GM12878 (cell line): ENCODE results near the gene MSH6. TPM values are rescaled to one million over a fixed set of nuclear protein-coding genes. Genes with fewer than 3 reads are reported as not detected.

Source experiments
- ATAC-seq: fragments of 200-7000 bp; cut with Tn5 transposase; 3 replicates; pipeline ENCODE4 v1.9.1; 2020; ENCODE audit warnings: mild to moderate bottlenecking, moderate library complexity
- BruUV-seq: library from RNA; stranded (reverse); fragments of 400-500 nt; replicated peaks from 2 replicates; lab custom pipeline; 2021; lab: Mats Ljungman, UMichigan
- CTCF ChIA-PET: fragments of 300-600 bp; sonication (Branson Sonifier 250); formaldehyde crosslinking; extraction: SDS; loops from one replicate; lab custom pipeline; 2021; ENCODE audit warnings: inconsistent platforms; lab: Yijun Ruan, JAX
- POLR2A ChIA-PET: fragments of 350-600 bp; formaldehyde crosslinking; extraction: SDS; loops from one replicate; lab custom pipeline; 2021; ENCODE audit warnings: inconsistent platforms; lab: Charles Lee
- RAD21 ChIA-PET: fragments of 300-600 bp; sonication (Branson Sonifier 250); formaldehyde crosslinking; loops from one replicate; lab custom pipeline; 2023; ENCODE audit warnings: antibody characterized with exemption; ENCODE audit not compliant: unreplicated experiment; lab: Charles Lee
- SMC1A ChIA-PET: fragments of 300-600 bp; sonication (Branson Sonifier 250); formaldehyde crosslinking; loops from one replicate; lab custom pipeline; 2023; ENCODE audit not compliant: unreplicated experiment, uncharacterized antibody; lab: Charles Lee
- DNase-seq: peaks from one replicate; pipeline ENCODE4 v3.0.0-alpha.2; 2011; ENCODE audit warnings: low read depth, low spot score
- FAIRE-seq: peaks from 3 replicates; lab custom pipeline; 2011; peaks lifted over from hg19 to GRCh38; lab: Jason Lieb, UNC
- H2AFZ ChIP-seq: 2 replicates; pipeline ENCODE4 v1.6.0; 2011; ENCODE audit warnings: low read depth, low read length, control low read depth; ENCODE audit not compliant: control insufficient read depth
- H3K27ac ChIP-seq: 2 replicates; pipeline ENCODE4 v1.5.1; 2011; ENCODE audit warnings: control low read depth; ENCODE audit not compliant: control insufficient read depth, insufficient read depth
- H3K27me3 ChIP-seq, 2 experiments: replicated peaks in 1 of 2; 2 replicates each; pipeline versions ENCODE4 v1.6.0 to v1.6.1; 2011; ENCODE audit warnings: low read length in 1 of 2; ENCODE audit not compliant: control insufficient read depth in 2 of 2, insufficient read depth in 2 of 2
- H3K36me3 ChIP-seq, 2 experiments: 2 replicates each; pipeline ENCODE4 v1.5.1; 2011; ENCODE audit warnings: low read length in 1 of 2; ENCODE audit not compliant: control insufficient read depth in 2 of 2, insufficient read depth in 2 of 2
- H3K4me1 ChIP-seq: 2 replicates; pipeline ENCODE4 v1.6.1; 2011; ENCODE audit warnings: mild to moderate bottlenecking, low read length, moderate library complexity, mixed read lengths; ENCODE audit not compliant: control insufficient read depth, insufficient read depth
- H3K4me2 ChIP-seq: 2 replicates; pipeline ENCODE4 v1.6.0; 2011; ENCODE audit warnings: control low read depth; ENCODE audit not compliant: control insufficient read depth, insufficient read depth
- H3K4me3 ChIP-seq: fragments of 200-600 bp; sonication (generic); 2 replicates; pipeline ENCODE4 v1.5.1; 2016
- H3K79me2 ChIP-seq: 2 replicates; pipeline ENCODE4 v1.6.0; 2011; ENCODE audit warnings: low read length; ENCODE audit not compliant: control insufficient read depth, insufficient read depth
- H3K9ac ChIP-seq: 2 replicates; pipeline ENCODE4 v1.8.0; 2011; ENCODE audit warnings: low read length, control low read depth, mixed read lengths; ENCODE audit not compliant: control insufficient read depth, insufficient read depth
- H3K9me3 ChIP-seq: replicated peaks from 3 replicates; pipeline ENCODE4 v1.5.1; 2011; ENCODE audit warnings: mild to moderate bottlenecking, low read length; ENCODE audit not compliant: control insufficient read depth, insufficient read depth
- H4K20me1 ChIP-seq: 2 replicates; pipeline ENCODE4 v1.6.0; 2011; ENCODE audit not compliant: control insufficient read depth, insufficient read depth
- ATF2 ChIP-seq: IDR thresholded peaks from 2 replicates; pipeline ENCODE4 v1.6.1; 2012; ENCODE audit warnings: low read length, inconsistent platforms
- BHLHE40 ChIP-seq, 2 experiments: fragments of 450-650 bp in 1 of 2; IDR thresholded peaks; 2 replicates each; pipeline ENCODE4 v1.6.1; 2011 to 2017; ENCODE audit warnings: low read depth in 2 of 2, borderline replicate concordance in 1 of 2, improper control_type of control experiment in 1 of 2, low read length in 1 of 2, mild to moderate bottlenecking in 1 of 2
- CREM ChIP-seq: IDR thresholded peaks from 2 replicates; pipeline ENCODE4 v1.6.1; 2014; ENCODE audit warnings: antibody characterized with exemption, low read depth
- GABPA ChIP-seq: IDR thresholded peaks from 2 replicates; pipeline ENCODE4 v1.6.1; 2014; ENCODE audit warnings: antibody characterized with exemption, low read depth, mild to moderate bottlenecking, inconsistent platforms
- GATAD2B ChIP-seq: fragments of 450-650 bp; conservative IDR thresholded peaks from 2 replicates; pipeline ENCODE4 v1.6.1; 2017; ENCODE audit warnings: low read depth, mild to moderate bottlenecking, moderate library complexity
- HSF1 ChIP-seq: fragments of 150-350 bp; IDR thresholded peaks from 2 replicates; pipeline ENCODE4 v1.6.1; 2014; ENCODE audit warnings: mild to moderate bottlenecking, low read depth, low read length
- IKZF1 ChIP-seq: fragments of 450-650 bp; conservative IDR thresholded peaks from 2 replicates; pipeline ENCODE4 v1.6.1; 2017; ENCODE audit warnings: antibody characterized with exemption, mild to moderate bottlenecking
- MXI1 ChIP-seq: fragments of 150-350 bp; IDR thresholded peaks from 2 replicates; pipeline ENCODE4 v1.6.1; 2011; ENCODE audit warnings: low read depth, mild to moderate bottlenecking, inconsistent platforms, low read length, improper control_type of control experiment
- MYB ChIP-seq: fragments of 150-350 bp; IDR thresholded peaks from 2 replicates; pipeline ENCODE4 v1.6.1; 2014; ENCODE audit warnings: mild to moderate bottlenecking, low read depth, low read length, borderline replicate concordance
- PAX8 ChIP-seq: fragments of 450-650 bp; IDR thresholded peaks from 2 replicates; pipeline ENCODE4 v1.6.1; 2017; ENCODE audit warnings: mild to moderate bottlenecking, moderate library complexity
- RELB ChIP-seq: fragments of 450-650 bp; IDR thresholded peaks from 2 replicates; pipeline ENCODE4 v1.6.1; 2017; ENCODE audit warnings: low read depth, mild to moderate bottlenecking, moderate library complexity
- SP1 ChIP-seq: IDR thresholded peaks from one replicate; pipeline ENCODE4 v1.6.1; 2011; ENCODE audit warnings: low read depth, low read length
- SRF ChIP-seq, 2 experiments: IDR thresholded peaks; 2 replicates each; pipeline ENCODE4 v1.6.1; 2011; ENCODE audit warnings: low read depth in 2 of 2, low read length in 2 of 2, mild to moderate bottlenecking in 1 of 2, moderate library complexity in 1 of 2
- STAT3 ChIP-seq: IDR thresholded peaks from 2 replicates; pipeline ENCODE4 v1.6.1; 2011; ENCODE audit warnings: low read depth, low read length, improper control_type of control experiment
- SUZ12 ChIP-seq: fragments of 200-600 bp; sonication (generic); IDR thresholded peaks from one replicate; pipeline ENCODE4 v1.6.1; 2018; ENCODE audit warnings: antibody characterized with exemption, mild to moderate bottlenecking; ENCODE audit not compliant: unreplicated experiment
- TARDBP ChIP-seq: IDR thresholded peaks from 2 replicates; pipeline ENCODE4 v1.6.1; 2016; ENCODE audit warnings: borderline replicate concordance
- TCF3 ChIP-seq: IDR thresholded peaks from 2 replicates; pipeline ENCODE4 v1.6.1; 2012; ENCODE audit warnings: low read depth, mild to moderate bottlenecking, low read length, borderline replicate concordance; ENCODE audit not compliant: insufficient read depth
- YBX1 ChIP-seq: fragments of 450-650 bp; IDR thresholded peaks from 2 replicates; pipeline ENCODE4 v1.6.1; 2016; ENCODE audit warnings: antibody characterized with exemption
- ZBED1 ChIP-seq: IDR thresholded peaks from 2 replicates; pipeline ENCODE4 v1.6.1; 2016; ENCODE audit warnings: borderline replicate concordance
- ZNF622 ChIP-seq: fragments of 450-650 bp; IDR thresholded peaks from 2 replicates; pipeline ENCODE4 v1.6.1; 2017; ENCODE audit warnings: mild to moderate bottlenecking, inconsistent platforms
- in situ Hi-C: fragments of 300-500 bp; cut with MboI; formaldehyde crosslinking; loops from 9 replicates; pipeline ENCODE4 v1.14.3; 2018; ENCODE audit warnings: mixed read lengths
- intact Hi-C: fragments of 100-400 bp; cut with micrococcal nuclease; formaldehyde crosslinking; loops from one replicate; pipeline ENCODE4 v1.14.2; 2022; ENCODE audit not compliant: unreplicated experiment
- polyA plus RNA-seq, 11 experiments: library from polyadenylated mRNA; depleted of rRNA in 4 of 11; unstranded in 6 of 11; stranded (reverse) in 5 of 11; fragments of >200 nt; fragmentation: Nextera tagmentation in 4 of 11; fragmentation: Illumina TruSeq in 1 of 11; extraction: Ambion mirVana in 4 of 11; extraction: Trizol in 1 of 11; gene quantifications; 1 replicate in 1 of 11; 2 replicates in 10 of 11; pipeline versions ENCODE4 v1.2.1 to v1.2.3, GENCODE V29; 2011 to 2016; ENCODE audit warnings: inconsistent platforms in 2 of 11, missing spikeins in 2 of 11, low read depth in 1 of 11
- total RNA-seq, 4 experiments: library from RNA; depleted of rRNA in 3 of 4; stranded (reverse); fragments of >200 nt in 3 of 4; fragmentation: Illumina TruSeq in 1 of 4; extraction: Trizol in 1 of 4; gene quantifications; 2 replicates each; pipeline versions ENCODE4 v1.2.1 to v1.2.3, GENCODE V29; 2013 to 2021

MSH6 gene
- total and polyA plus RNA-seq, 10 of the 15 experiments (the other 5 are each of a cell fraction or from before 2014, with no cell fraction given) = 12.4 to 108 (median 67.4) TPM

- Histone ChIP-seq H3K4me2 (no peak overlapping the region), H4K20me1 (no peaks in the 10 kb centered on the region), H2AFZ (no peak overlapping the region), H3K36me3 (peaks cover 4 to 43% of the 10 kb centered on the region in 2 experiments), H3K79me2 (no peaks in the 10 kb centered on the region), H3K27me3 (no peaks in the 10 kb centered on the region), H3K9me3 (no peaks in the 10 kb centered on the region), H3K4me1 (peaks cover 1% of the 10 kb centered on the region; the same call in 1 of the 2 replicates), H3K4me3 (no peak overlapping the region), H3K9ac (no peak overlapping the region), H3K27ac (no peak overlapping the region)
- ChIA-PET CTCF (no interaction called here), POLR2A (no interaction called here), SMC1A (interaction anchor here (1.1 kb wide), 1 partner anchor 10 kb away, joined by 3 read pairs; no protein-coding TSS in a partner anchor), RAD21 (no interaction called here)
- DNase-seq = no peak
- BruUV-seq = no TSS peak
- no peak for ATAC-seq
- intact Hi-C loops (no loop called here), in situ Hi-C loops (no loop called here)
- FAIRE-seq = no peak
- no peak for TF ChIP-seq HSF1
- no peak for TF ChIP-seq GATAD2B
- no peak for TF ChIP-seq TARDBP
- TF ChIP-seq YBX1 = no peak
- TF ChIP-seq RELB = no peak
- no peak for TF ChIP-seq IKZF1
- TF ChIP-seq ZNF622 = no peak
- TF ChIP-seq ATF2 = no peak
- no peak for TF ChIP-seq CREM
- TF ChIP-seq MYB = no peak
- TF ChIP-seq STAT3 = no peak
- no peak for TF ChIP-seq TCF3
- no peak for TF ChIP-seq ZBED1
- TF ChIP-seq PAX8 = no peak
- TF ChIP-seq SUZ12 = no peak
- no peak for TF ChIP-seq MXI1
- no peak for TF ChIP-seq SRF (IDR thresholded peaks at IDR 0.05; ENCODE audit: low read depth in 2 of 2, low read length in 2 of 2)
- no peak for TF ChIP-seq SP1
- TF ChIP-seq BHLHE40 (IDR thresholded peaks at IDR 0.05; ENCODE audit: borderline replicate concordance in 1 of 2, low read depth in 2 of 2, low read length in 1 of 2) = no peak
- no peak for TF ChIP-seq GABPA
Observed at GRCh38 chr2:47810850-47811249, 27.9 kb downstream of the MSH6 start.
